Right renal pelvis (tissue), 4 donors: ENCODE measurements around the gene SCAMP2. TPM values are rescaled to one million over a fixed set of nuclear protein-coding genes. Genes with fewer than 3 reads are reported as not detected.

ENCODE experiments used
- DNase-seq, 4 donors: peaks; one replicate each; pipeline ENCODE4 v3.0.0-alpha.2; 2013; ENCODE audit warnings: low read depth in 4 of 4, low spot score in 3 of 4, missing footprints in 1 of 4
- polyA plus RNA-seq, 4 donors: library from polyadenylated mRNA; unstranded; fragments of 120-200 nt; gene quantifications; one replicate each; pipeline ENCODE4 v1.2.1, GENCODE V29; 2013; ENCODE audit not compliant: insufficient read length in 4 of 4

Gene SCAMP2
- polyA plus RNA-seq, 4 donors: 76.5 to 84.0 (median 80.3) TPM

GRCh38 chr15:74800559-74801094 is 72.5 kb downstream of the SCAMP2 start:
- DNase-seq: no peak

- DNase-seq: no peak
Measured at GRCh38 chr15:74799856-74800558, 73.2 kb downstream of the SCAMP2 start.

- no peak for DNase-seq
Measured at GRCh38 chr15:74799255-74799855, 73.8 kb downstream of the SCAMP2 start.

- DNase-seq: no peak
Measured at GRCh38 chr15:74798388-74799254, 74.5 kb downstream of the SCAMP2 start.

- no peak for DNase-seq
Measured at GRCh38 chr15:74795966-74796625, 77.1 kb downstream of the SCAMP2 start.

GRCh38 chr15:74794970-74795349 is 78.2 kb downstream of the SCAMP2 start:
- no peak for DNase-seq

DNA sequence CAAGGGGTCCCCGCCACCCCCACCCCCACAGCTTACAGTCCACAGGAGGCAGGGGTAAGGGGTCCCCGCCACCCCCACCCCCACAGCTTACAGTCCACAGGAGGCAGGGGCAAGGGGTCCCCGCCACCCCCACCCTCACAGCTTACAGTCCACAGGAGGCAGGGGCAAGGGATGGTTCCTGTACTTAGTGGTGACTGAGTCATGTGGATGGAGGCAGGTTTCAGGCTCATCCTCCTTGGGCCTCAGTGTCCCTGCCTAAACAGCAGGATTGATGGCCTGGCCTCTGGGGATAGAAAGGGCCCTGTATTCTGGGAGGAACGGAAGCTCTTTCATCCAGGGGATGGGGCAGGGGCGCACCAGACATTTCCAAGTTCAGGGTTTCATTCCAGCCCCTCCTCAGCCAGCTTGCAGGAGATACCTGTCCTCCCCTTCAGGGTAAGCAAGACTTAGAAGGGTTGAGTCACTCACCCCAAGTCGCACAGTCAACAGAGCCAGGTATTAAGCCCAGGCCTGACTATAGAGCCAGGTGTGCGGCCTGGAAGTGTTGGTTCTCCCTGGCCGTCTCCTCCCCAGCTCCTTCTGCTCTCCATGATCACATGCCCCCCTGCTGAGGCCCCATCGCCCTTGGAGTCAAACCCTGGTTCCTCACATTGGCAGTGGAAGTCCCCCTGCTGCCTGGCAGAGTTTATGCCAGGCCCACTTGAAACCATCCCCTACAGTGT is 78.8 kb downstream of the SCAMP2 start:
- no peak for DNase-seq

Other genes starting within 250 kb of the SCAMP2 start
- gene EDC3, start 177.3 kb downstream of the SCAMP2 start, polyA plus RNA-seq: 10 to 100 TPM; 37.3 to 45.4 (median 41.4) TPM
- gene CYP1A1, start 147.8 kb downstream of the SCAMP2 start, polyA plus RNA-seq: under 1 TPM in 2 of 4 donors, not detected in 2; 0.03 to 0.11 TPM
- under 1 TPM in 3 of 4 donors, not detected in 1; 0.08 to 0.24 (median 0.19) TPM for gene CYP1A2, start 124.5 kb downstream of the SCAMP2 start, polyA plus RNA-seq
- gene CSK, start 91.3 kb downstream of the SCAMP2 start, polyA plus RNA-seq: 10 to 100 TPM; 39.4 to 48.3 (median 42.7) TPM
- gene LMAN1L, start 60.5 kb downstream of the SCAMP2 start, polyA plus RNA-seq: under 1 TPM in 1 of 4 donors, not detected in 3; 0.10 TPM
- under 1 TPM in 2 of 4 donors, not detected in 2; 0.03 to 0.13 TPM for gene CPLX3, start 46.7 kb downstream of the SCAMP2 start, polyA plus RNA-seq
- 10 to 100 TPM; 33.0 to 36.6 (median 33.3) TPM for gene ULK3, start 30.2 kb downstream of the SCAMP2 start, polyA plus RNA-seq
- 10 to 100 TPM; 50.2 to 70.2 (median 58.8) TPM for gene MPI, start 16.7 kb upstream of the SCAMP2 start, polyA plus RNA-seq
- gene FAM219B, start 33.5 kb upstream of the SCAMP2 start, polyA plus RNA-seq: 10 to 100 TPM; 52.5 to 59.1 (median 56.5) TPM
- gene COX5A, start 64.7 kb upstream of the SCAMP2 start, polyA plus RNA-seq: 100 to 1,000 TPM; 214 to 224 (median 219) TPM
- 1 to 10 TPM; 2.5 to 3.0 (median 2.7) TPM for gene RPP25, start 83.4 kb upstream of the SCAMP2 start, polyA plus RNA-seq
- 10 to 100 TPM; 18.8 to 28.3 (median 22.6) TPM for gene SCAMP5, start 122.2 kb upstream of the SCAMP2 start, polyA plus RNA-seq
- gene PPCDC, start 150.2 kb upstream of the SCAMP2 start, polyA plus RNA-seq: 10 to 100 TPM; 10.4 to 13.8 (median 13.0) TPM